Activated T-cell treated with anti-CD3 and anti-CD28 coated beads for 1 hour (primary cell): ENCODE results near the gene ZDHHC11B.
A peak's percentile ranks its signal among the peaks of the same experiment; 100 is the strongest.
"Not testable (repeated sequence)": the region's sequence is repeated elsewhere in the genome, so short reads cannot be mapped to it uniquely, and the experiment has no call there.

Experiments
- DNase-seq: peaks from one replicate; pipeline ENCODE4 v3.0.0-alpha.2; 2020; ENCODE audit warnings: low read depth

ZDHHC11B gene

GRCh38 chr5:769485-770145 lies 14.9 kb downstream of the ZDHHC11B start:
- DNase-seq: not testable (repeated sequence)

- no peak for DNase-seq
Measured at GRCh38 chr5:766666-767431, 17.7 kb downstream of the ZDHHC11B start.

- no peak for DNase-seq
Measured at GRCh38 chr5:765948-766631, 18.4 kb downstream of the ZDHHC11B start.

GRCh38 chr5:763998-764781 lies 20.3 kb downstream of the ZDHHC11B start:
- DNase-seq: no peak

GRCh38 chr5:763397-763796 lies 21.1 kb downstream of the ZDHHC11B start:
- no peak for DNase-seq

GRCh38 chr5:762996-763395 lies 21.5 kb downstream of the ZDHHC11B start:
- DNase-seq: not testable (repeated sequence)

- no peak for DNase-seq
Measured at GRCh38 chr5:761854-762710, 22.4 kb downstream of the ZDHHC11B start.

GRCh38 chr5:761059-761771 lies 23.3 kb downstream of the ZDHHC11B start:
- no peak for DNase-seq

GRCh38 chr5:760363-761058 lies 24.0 kb downstream of the ZDHHC11B start:
- DNase-seq: no peak

- DNase-seq: no peak
Measured at GRCh38 chr5:759781-760362, 24.7 kb downstream of the ZDHHC11B start.

GRCh38 chr5:759111-759751 lies 25.3 kb downstream of the ZDHHC11B start:
- DNase-seq: peak; percentile 33

- no peak for DNase-seq
Measured at GRCh38 chr5:758698-759053, 25.9 kb downstream of the ZDHHC11B start.

- no peak for DNase-seq
Measured at GRCh38 chr5:757931-758697, 26.4 kb downstream of the ZDHHC11B start.

GRCh38 chr5:757346-757930 lies 27.1 kb downstream of the ZDHHC11B start:
- DNase-seq: no peak

- no peak for DNase-seq
Measured at GRCh38 chr5:756865-757345, 27.6 kb downstream of the ZDHHC11B start.

GRCh38 chr5:756171-756570 lies 28.4 kb downstream of the ZDHHC11B start:
- DNase-seq: no peak

- DNase-seq: not testable (repeated sequence)
Measured at GRCh38 chr5:754143-754632, 30.3 kb downstream of the ZDHHC11B start.
